Measurements from ENCODE around the gene LRP1B.
"Not testable (repeated sequence)": the region's sequence is repeated elsewhere in the genome, so short reads cannot be mapped to it uniquely, and the experiment has no call there.

Gene LRP1B

DNA sequence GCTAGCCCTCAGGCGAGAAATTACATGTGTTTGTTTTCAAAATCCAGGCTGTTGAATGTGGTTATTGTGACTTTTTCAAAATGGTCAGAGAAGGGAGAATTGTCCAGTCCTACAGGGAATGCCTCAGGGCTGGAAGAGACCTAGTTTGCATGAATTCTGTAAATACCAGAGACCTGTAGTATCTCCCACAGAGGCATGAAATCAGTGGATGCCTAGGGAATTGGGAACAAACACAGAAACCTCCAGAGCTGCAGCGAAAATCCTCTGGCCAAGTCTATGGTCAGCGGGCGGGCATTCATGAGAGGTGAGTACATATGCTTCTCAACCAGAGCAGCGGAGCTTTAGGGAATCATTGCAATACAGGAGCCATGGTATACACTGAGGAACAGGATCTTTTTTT is 1754.1 kb downstream of the LRP1B start:
- in situ Hi-C loops (cut with MboI; ENCODE audit: low sequenced_read_pairs), result no loop called here
- no peaks in the 10 kb centered on the region for H3K9me3 ChIP-seq
- peak in 1 of 2 experiments; percentile 8 for DNase-seq (ENCODE audit: low spot score in 2 of 2)
- H3K4me3 ChIP-seq, result no peak overlapping the region
- H3K27me3 ChIP-seq (ENCODE audit: low read depth), result no peaks in the 10 kb centered on the region
- no peaks in the 10 kb centered on the region for H3K36me3 ChIP-seq (replicated peaks)
- H3K4me1 ChIP-seq, result peaks cover 3% of the 10 kb centered on the region

DNA sequence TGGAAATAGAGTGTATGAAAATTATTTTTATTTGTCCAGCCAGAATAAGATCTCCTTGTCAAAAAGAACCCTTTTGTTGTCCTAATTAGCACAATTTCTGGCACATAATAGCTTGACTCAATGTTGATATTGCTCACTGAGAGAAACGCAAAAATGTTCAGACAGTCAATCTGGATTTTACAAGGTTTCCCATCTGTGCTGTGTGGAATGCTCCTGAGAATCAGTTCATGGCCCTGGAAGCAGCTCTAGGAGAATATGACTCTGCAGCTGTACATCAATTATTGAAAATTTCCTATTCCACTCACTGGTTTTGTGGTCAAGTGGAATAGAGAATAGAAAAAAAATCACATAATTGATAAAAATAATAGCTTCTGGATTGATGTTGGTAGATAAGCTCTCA is 1767.7 kb downstream of the LRP1B start:
- Histone ChIP-seq H3K27me3 (ENCODE audit: low read depth) (no peaks in the 10 kb centered on the region), H3K36me3 (replicated peaks) (no peaks in the 10 kb centered on the region), H3K4me3 (no peak overlapping the region), H3K4me1 (no peaks in the 10 kb centered on the region; the same call in 1 of the 2 replicates), H3K9me3 (no peaks in the 10 kb centered on the region)
- in situ Hi-C loops (cut with MboI; ENCODE audit: low sequenced_read_pairs), result loop anchor here (25.0 kb wide), 1 partner anchor 1774 kb away; the partner anchor contains the start of gene LRP1B
- no peak for DNase-seq (ENCODE audit: low spot score in 2 of 2)

DNA sequence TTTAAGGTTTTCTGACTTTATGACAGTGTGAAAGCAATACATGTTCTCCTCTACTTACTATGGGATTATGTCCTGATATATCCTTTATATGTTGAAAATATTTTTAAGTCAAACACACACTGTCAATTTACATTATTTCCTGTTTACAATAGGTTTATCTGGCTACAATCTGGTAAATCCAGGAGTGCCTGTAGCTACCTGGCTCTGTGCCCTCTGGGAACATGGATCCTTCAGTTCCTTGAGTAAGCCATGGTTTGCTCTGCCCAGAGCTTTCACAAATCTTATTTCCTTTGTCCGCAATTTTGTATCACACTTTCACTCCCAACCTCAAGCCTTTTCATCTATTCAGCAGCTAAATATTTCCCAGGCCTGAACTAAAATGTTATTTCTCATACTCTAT is 1768.5 kb downstream of the LRP1B start:
- H3K36me3 ChIP-seq (replicated peaks), result no peaks in the 10 kb centered on the region
- no peak overlapping the region for H3K4me3 ChIP-seq
- no peaks in the 10 kb centered on the region for H3K9me3 ChIP-seq
- no peak for DNase-seq (ENCODE audit: low spot score in 2 of 2)
- H3K4me1 ChIP-seq, result no peaks in the 10 kb centered on the region; the same call in 1 of the 2 replicates
- H3K27me3 ChIP-seq (ENCODE audit: low read depth), result no peaks in the 10 kb centered on the region
- in situ Hi-C loops (cut with MboI; ENCODE audit: low sequenced_read_pairs), result loop anchor here (25.0 kb wide), 1 partner anchor 1775 kb away; the partner anchor contains the start of gene LRP1B

DNA sequence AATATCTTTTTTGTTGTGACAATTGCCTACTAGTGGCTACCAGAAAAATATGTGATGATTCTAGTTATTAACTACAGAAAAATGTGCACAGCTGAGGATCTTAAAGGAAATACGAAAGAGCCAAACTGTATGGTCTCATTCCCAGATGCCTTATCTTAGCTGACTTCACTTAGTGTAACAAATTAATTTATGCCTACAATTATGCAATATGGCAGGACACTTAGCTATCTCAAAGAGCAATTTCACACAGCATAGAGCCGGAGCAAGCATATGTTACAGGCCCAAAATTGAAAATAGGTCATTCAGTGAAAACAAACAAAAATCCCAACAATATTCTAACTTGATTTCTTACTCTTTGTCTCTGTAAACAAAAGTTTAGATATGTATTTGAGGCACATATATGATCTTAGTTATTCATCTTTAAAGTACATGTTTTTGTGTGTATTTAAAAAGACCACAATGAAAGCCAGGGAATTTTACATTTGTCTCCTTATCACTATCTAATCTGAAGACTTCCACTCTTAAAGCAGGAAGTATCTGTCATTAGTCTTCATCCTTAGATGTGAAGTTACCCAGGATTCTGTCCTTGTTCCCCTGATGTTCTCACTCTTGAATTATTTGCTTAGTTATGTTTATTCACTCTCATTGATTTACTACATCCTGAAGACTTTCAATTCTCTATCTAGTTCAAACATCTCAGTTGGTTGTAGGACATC is 1771.6 kb downstream of the LRP1B start:
- Histone ChIP-seq H3K36me3 (replicated peaks) (no peaks in the 10 kb centered on the region), H3K4me3 (no peak overlapping the region), H3K9me3 (no peaks in the 10 kb centered on the region), H3K4me1 (peaks cover 25% of the 10 kb centered on the region), H3K27me3 (ENCODE audit: low read depth) (no peaks in the 10 kb centered on the region)
- no peak for DNase-seq (ENCODE audit: low spot score in 2 of 2)
- in situ Hi-C loops (cut with MboI; ENCODE audit: low sequenced_read_pairs), result loop anchor here (25.0 kb wide), 1 partner anchor 1778 kb away; the partner anchor contains the start of gene LRP1B

GRCh38 chr2:140356697-140357096 is 1774.1 kb downstream of the LRP1B start:
- no peaks in the 10 kb centered on the region for H3K27me3 ChIP-seq (ENCODE audit: low read depth)
- no peaks in the 10 kb centered on the region for H3K9me3 ChIP-seq
- no peaks in the 10 kb centered on the region for H3K36me3 ChIP-seq (replicated peaks)
- H3K4me3 ChIP-seq, result no peak overlapping the region
- H3K4me1 ChIP-seq, result peaks cover 47% of the 10 kb centered on the region
- DNase-seq (ENCODE audit: low spot score in 2 of 2), result no peak
- in situ Hi-C loops (cut with MboI; ENCODE audit: low sequenced_read_pairs), result loop anchor here (25.0 kb wide), 1 partner anchor 1781 kb away; the partner anchor contains the start of gene LRP1B

GRCh38 chr2:140355511-140356090 is 1775.2 kb downstream of the LRP1B start:
- H3K4me3 ChIP-seq, result no peak overlapping the region
- H3K27me3 ChIP-seq (ENCODE audit: low read depth), result no peaks in the 10 kb centered on the region
- H3K9me3 ChIP-seq, result no peaks in the 10 kb centered on the region
- no peaks in the 10 kb centered on the region for H3K36me3 ChIP-seq (replicated peaks)
- in situ Hi-C loops (cut with MboI; ENCODE audit: low sequenced_read_pairs), result loop anchor here (25.0 kb wide), 1 partner anchor 1782 kb away; the partner anchor contains the start of gene LRP1B
- peaks cover 57% of the 10 kb centered on the region for H3K4me1 ChIP-seq
- DNase-seq (ENCODE audit: low spot score in 2 of 2), result peak in 1 of 2 experiments; percentile 99

DNA sequence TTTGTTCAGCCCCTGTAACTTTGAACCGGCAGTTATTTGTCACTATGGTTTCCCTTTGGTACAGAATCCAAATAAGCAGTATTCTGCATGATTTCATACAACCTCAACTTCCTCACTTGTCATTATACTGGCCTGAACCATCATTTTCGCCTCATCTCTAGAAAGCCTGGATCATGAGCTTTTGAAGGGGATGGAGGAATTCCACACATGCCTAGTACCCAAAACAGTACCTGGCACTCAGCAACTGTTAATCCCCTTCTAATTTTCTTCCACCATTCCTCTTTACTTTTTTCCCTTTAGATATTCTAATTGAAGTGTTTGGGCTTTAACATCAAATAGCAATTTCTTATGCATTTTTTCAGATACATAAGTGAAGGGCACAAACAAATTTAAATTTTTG is 1776.3 kb downstream of the LRP1B start:
- Histone ChIP-seq H3K4me1 (peaks cover 65% of the 10 kb centered on the region), H3K27me3 (ENCODE audit: low read depth) (no peaks in the 10 kb centered on the region), H3K4me3 (no peak overlapping the region), H3K9me3 (no peaks in the 10 kb centered on the region), H3K36me3 (replicated peaks) (no peaks in the 10 kb centered on the region)
- DNase-seq (ENCODE audit: low spot score in 2 of 2), result peak; percentile 29 to 73
- in situ Hi-C loops (cut with MboI; ENCODE audit: low sequenced_read_pairs), result loop anchor here (25.0 kb wide), 1 partner anchor 1783 kb away; the partner anchor contains the start of gene LRP1B

DNA sequence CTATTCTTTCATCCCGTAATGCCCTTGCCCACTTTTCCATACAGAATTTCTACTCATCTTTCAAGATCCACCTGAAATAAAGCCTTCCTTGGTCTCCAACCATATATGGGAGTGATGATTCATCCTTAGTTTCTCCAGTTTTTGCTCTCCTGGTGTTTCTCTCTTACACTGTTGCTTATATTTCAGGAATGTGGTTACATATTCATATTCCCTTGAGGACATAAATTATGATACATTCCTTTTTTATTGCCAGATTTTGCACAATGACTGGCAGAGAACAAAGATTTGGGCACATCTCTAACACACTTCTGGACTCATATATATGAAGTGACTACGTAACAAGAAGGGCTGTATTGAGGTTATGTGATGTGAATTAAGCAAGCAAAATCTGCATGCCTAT is 1777.3 kb downstream of the LRP1B start:
- H3K36me3 ChIP-seq (replicated peaks), result no peaks in the 10 kb centered on the region
- DNase-seq (ENCODE audit: low spot score in 2 of 2), result no peak
- H3K4me1 ChIP-seq, result peaks cover 73% of the 10 kb centered on the region
- H3K4me3 ChIP-seq, result no peak overlapping the region
- no peaks in the 10 kb centered on the region for H3K27me3 ChIP-seq (ENCODE audit: low read depth)
- in situ Hi-C loops (cut with MboI; ENCODE audit: low sequenced_read_pairs), result loop anchor here (25.0 kb wide), 1 partner anchor 1784 kb away; the partner anchor contains the start of gene LRP1B
- no peaks in the 10 kb centered on the region for H3K9me3 ChIP-seq

- Histone ChIP-seq H3K27me3 (ENCODE audit: low read depth) (no peaks in the 10 kb centered on the region), H3K4me1 (peaks cover 80% of the 10 kb centered on the region), H3K9me3 (no peaks in the 10 kb centered on the region), H3K36me3 (replicated peaks) (no peaks in the 10 kb centered on the region), H3K4me3 (no peak overlapping the region)
- DNase-seq (ENCODE audit: low spot score in 2 of 2), result peak; percentile 17 to 81
- in situ Hi-C loops (cut with MboI; ENCODE audit: low sequenced_read_pairs), result loop anchor here (25.0 kb wide), 1 partner anchor 1786 kb away; the partner anchor contains the start of gene LRP1B
Observed at GRCh38 chr2:140351692-140352091, 1779.1 kb downstream of the LRP1B start.

DNA sequence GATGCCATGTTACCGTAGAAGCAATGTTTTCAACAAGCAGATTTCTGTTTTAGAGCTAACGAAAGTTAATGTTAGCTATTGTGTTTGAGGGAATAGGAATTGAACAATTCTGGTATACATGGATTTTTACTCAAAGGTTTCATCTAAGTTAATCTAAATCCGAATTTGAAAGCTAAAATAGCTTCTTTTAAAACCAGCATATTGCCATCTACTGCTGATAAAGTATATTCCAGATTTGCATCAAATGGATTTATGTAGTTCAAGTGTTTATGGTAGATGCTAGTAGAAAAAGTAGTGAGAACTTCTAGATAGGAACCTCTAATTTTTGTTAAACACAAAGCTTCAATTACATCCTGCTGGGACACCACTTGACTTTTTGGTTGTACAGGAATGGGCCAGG is 1781.1 kb downstream of the LRP1B start:
- Histone ChIP-seq H3K36me3 (replicated peaks) (no peaks in the 10 kb centered on the region), H3K27me3 (ENCODE audit: low read depth) (no peaks in the 10 kb centered on the region), H3K4me1 (peaks cover 65% of the 10 kb centered on the region), H3K9me3 (no peaks in the 10 kb centered on the region), H3K4me3 (no peak overlapping the region)
- in situ Hi-C loops (cut with MboI; ENCODE audit: low sequenced_read_pairs), result loop anchor here (25.0 kb wide), 1 partner anchor 1788 kb away; the partner anchor contains the start of gene LRP1B
- peak in 1 of 2 experiments; percentile 33 for DNase-seq (ENCODE audit: low spot score in 2 of 2)

- peak; percentile 78 to 98 for DNase-seq (ENCODE audit: low spot score in 2 of 2)
- H3K27me3 ChIP-seq (ENCODE audit: low read depth), result no peaks in the 10 kb centered on the region
- H3K9me3 ChIP-seq, result no peaks in the 10 kb centered on the region
- H3K36me3 ChIP-seq (replicated peaks), result no peaks in the 10 kb centered on the region
- in situ Hi-C loops (cut with MboI; ENCODE audit: low sequenced_read_pairs), result no loop called here
- no peak overlapping the region for H3K4me3 ChIP-seq
- H3K4me1 ChIP-seq, result peaks cover 56% of the 10 kb centered on the region
Observed at GRCh38 chr2:140348826-140349225, 1782.0 kb downstream of the LRP1B start.

GRCh38 chr2:140344838-140345237 is 1786.0 kb downstream of the LRP1B start:
- H3K27me3 ChIP-seq (ENCODE audit: low read depth), result no peaks in the 10 kb centered on the region
- DNase-seq (ENCODE audit: low spot score in 2 of 2), result no peak
- in situ Hi-C loops (cut with MboI; ENCODE audit: low sequenced_read_pairs), result no loop called here
- no peaks in the 10 kb centered on the region for H3K9me3 ChIP-seq
- H3K4me3 ChIP-seq, result no peak overlapping the region
- H3K4me1 ChIP-seq, result peaks cover 23% of the 10 kb centered on the region
- no peaks in the 10 kb centered on the region for H3K36me3 ChIP-seq (replicated peaks)

DNA sequence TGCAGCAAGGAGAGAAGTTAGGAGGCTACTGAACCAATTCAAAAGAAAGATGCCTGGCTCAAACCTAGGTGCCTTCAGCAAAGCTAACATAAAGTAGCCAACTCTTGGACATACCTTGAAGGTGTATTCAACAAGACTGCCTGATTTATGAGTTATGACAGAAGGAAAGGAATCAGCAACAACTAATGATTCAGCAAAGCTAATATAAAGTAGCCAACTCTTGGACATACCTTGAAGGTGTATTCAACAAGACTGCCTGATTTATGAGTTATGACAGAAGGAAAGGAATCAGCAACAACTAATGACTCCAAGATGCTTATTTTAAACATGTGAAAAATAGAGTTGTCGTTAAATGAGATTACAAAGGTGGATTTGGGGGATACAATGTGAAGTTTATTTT is 1786.5 kb downstream of the LRP1B start:
- H3K36me3 ChIP-seq (replicated peaks); H3K9me3 ChIP-seq; DNase-seq (ENCODE audit: low spot score in 2 of 2); in situ Hi-C loops (cut with MboI; ENCODE audit: low sequenced_read_pairs); H3K4me3 ChIP-seq; H3K27me3 ChIP-seq (ENCODE audit: low read depth): not testable (repeated sequence)
- H3K4me1 ChIP-seq, result peaks cover 17% of the 10 kb centered on the region

- H3K27me3 ChIP-seq (ENCODE audit: low read depth), result no peaks in the 10 kb centered on the region
- peak in 1 of 2 experiments; percentile 15 for DNase-seq (ENCODE audit: low spot score in 2 of 2)
- peaks cover 8% of the 10 kb centered on the region for H3K4me1 ChIP-seq
- no peaks in the 10 kb centered on the region for H3K9me3 ChIP-seq
- H3K36me3 ChIP-seq (replicated peaks), result no peaks in the 10 kb centered on the region
- no peak overlapping the region for H3K4me3 ChIP-seq
- in situ Hi-C loops (cut with MboI; ENCODE audit: low sequenced_read_pairs), result no loop called here
Observed at GRCh38 chr2:140338795-140339194, 1792.0 kb downstream of the LRP1B start.

Data from HAP-1 (cell line).